HG03045 (cell line): ENCODE measurements around the gene NABP1.

Source experiments
- ATAC-seq: cut with Tn5 transposase; IDR thresholded peaks from one replicate; pipeline ENCODE4 v1.9.1; 2021; ENCODE audit warnings: mild to moderate bottlenecking, moderate library complexity; ENCODE audit not compliant: unreplicated experiment

NABP1 gene

DNA sequence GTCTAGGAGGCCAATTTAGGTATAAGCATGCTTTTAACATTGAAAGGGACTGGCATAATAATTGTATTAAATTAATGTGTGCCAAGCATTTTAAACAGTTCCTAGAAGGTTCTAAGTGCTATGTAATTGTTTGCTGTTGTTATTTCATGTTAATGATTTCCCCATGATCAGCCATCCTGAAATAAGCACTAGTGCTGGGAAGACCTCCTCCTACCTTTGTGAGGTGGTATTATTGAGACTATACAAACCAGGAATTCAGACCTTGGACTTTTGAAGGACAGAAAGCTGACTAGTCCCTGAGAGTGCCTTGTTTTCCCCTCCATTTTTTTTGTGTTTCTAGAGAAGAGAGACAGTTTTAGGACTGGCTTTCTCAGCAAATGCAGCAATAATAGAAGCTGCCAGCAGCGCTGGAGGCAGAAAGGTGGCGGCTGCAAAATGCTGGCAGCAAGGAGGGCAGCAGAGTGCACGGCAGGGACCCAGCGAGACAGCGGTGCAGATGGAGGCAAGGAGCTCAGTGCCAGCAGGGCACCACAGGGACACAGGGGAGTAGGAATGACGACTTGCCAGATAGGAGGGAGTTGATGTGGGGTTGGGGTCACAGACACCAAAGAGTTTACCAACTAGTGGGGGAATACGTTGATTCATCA lies 25.3 kb downstream of the NABP1 start:
- no peak for ATAC-seq

DNA sequence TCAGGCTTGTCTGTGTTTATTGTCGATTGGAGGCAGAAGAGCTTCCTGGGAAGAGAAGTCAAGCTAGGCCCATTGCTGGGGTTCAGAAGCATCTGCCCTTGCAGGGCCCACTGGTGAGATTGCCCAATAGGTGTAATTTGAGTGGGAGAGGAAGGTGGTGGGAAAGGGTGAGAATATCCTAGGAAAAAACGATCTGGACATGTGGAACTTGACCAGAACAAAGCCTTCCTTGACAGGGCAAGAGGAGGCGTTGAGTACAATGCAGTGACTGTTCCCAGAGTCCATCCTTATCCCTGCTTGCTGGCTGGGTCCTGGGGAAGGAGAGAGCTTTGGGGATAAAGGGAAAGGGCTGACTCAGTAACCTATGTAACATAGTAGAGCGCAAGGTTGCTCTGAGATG lies 27.1 kb downstream of the NABP1 start:
- ATAC-seq, result no peak

DNA sequence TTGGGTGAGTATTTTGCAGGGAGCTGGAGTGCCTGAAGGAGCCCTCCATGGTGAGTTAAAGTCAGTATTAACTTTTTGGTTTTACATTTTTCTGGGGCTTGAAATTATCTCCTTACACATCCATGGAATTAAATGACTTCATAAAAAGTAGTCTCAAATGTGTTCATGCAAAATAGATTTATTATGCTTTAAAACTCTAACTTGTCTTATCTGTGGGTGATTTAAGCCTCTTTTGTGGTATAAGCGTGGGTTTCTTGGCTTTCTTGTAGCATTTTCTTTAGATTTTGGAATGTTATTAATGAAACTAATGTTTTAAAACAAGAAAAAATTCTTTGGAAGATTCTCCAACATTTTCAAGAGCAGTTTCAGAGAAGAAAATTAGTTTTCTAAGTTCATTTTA lies 27.8 kb downstream of the NABP1 start:
- no peak for ATAC-seq

DNA sequence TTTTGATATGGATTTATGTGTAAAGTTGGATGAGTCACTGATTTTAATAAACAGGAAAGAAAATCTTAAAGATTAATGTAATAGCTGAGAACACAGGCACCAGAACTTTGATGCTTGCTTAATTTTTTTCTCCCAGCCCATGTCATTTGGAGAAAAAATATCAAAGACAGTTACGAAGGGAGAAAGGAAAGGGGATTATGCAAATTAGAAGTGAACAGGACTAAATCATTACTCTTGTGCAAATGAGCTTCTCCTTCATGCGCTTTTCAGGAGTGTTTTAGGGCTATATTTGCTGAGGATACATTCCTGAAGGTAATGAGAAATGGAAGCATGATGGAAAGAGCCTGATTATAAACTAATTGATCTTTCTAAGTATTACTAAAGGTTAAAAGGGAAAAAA lies 28.9 kb downstream of the NABP1 start:
- ATAC-seq, result no peak

DNA sequence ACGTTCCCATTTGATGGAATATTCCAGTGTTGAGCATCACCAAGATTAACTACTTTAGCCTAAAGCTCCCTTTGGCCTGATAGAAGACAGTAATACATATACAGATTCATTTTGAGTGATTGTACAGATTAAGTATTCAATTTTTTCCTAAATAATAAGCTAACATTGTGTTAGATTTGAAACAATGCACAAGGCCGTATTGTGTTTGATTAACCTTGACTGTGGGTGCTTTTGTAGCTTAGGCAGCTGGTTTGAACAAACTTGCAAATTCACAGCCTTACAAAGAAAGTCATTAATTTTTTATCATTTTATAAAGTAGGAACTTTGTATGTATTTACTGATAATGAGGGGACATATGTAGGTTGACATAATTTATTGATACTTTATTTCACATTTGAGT lies 29.6 kb downstream of the NABP1 start:
- ATAC-seq, result no peak

DNA sequence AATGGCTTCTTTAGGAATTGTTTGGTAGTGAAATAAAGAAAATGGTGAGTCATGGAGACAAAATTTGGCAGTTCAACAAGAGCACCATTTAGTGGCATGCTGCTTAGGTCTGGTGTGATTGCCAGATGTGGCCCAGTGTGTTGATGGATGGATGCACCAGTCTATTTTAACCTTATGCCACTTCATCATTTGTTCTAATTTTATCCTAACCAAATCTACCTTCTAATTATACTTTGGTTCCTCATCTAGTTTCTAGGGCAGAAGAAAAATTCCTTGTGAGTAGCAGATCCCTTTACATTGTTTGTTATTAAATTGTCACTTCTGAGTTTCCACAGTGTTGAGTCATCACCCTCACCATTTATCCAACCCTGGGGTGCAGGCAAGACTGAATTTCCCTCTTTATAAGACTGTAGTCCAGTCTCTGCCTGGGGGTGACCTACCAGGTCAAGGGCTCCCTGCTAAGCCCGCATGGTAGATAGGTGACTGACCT lies 32.5 kb downstream of the NABP1 start:
- no peak for ATAC-seq

DNA sequence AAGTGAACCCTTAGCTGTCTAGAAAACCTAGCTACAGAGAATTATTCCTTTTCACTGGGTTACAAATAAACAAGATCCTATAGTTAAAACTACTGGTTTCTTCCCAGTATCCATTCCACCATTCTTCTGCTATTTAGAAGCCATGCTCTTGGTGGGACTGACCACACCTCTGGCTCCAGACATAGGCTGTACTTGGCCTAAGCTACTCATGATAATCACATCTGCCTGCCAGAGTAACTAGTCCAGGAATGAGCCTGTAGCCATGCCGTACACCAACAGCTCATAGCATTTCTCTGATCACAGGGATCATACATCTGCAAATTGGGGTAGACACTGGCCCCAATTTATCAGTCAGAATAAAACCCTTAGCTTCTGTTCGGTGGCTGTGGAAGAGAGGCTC lies 33.7 kb downstream of the NABP1 start:
- ATAC-seq, result no peak

DNA sequence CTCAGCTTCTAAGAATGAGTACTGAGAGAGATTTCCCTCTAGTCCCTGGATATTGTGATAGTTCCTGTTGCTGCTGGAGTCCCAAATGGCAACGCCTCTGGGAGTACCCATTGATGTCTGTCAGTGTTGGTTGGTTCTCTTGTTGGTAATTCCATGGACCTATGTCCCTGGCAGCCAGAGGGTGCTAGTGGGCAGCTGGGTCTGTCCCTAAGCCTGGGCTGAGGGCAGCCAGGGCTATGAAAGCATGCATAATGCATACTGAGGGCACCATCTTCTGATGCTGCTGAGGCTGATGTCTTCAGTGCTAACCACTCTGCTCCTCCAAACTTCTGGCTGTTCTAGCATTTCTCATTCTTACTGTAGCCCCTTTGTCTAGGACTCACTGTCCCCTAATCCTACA lies 35.9 kb downstream of the NABP1 start:
- no peak for ATAC-seq

DNA sequence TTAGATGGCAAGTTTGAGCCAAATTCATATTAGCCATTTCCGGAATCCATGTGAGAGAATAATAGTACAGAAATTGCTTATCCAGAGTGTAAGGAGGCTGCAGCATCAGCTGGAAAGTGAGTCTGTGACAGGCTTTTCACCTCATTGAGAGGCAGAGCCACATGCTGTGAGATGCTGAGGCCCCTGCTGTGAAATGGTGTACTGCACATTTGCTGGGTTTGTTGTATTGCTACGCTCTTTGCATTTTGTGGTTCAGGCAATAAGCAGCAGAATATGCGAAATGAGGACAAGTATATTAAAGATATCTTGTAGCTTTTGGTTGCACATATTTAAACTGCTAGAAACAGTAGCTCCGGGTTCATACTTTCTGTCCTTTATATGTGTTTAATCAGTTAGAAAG lies 37.0 kb downstream of the NABP1 start:
- no peak for ATAC-seq

DNA sequence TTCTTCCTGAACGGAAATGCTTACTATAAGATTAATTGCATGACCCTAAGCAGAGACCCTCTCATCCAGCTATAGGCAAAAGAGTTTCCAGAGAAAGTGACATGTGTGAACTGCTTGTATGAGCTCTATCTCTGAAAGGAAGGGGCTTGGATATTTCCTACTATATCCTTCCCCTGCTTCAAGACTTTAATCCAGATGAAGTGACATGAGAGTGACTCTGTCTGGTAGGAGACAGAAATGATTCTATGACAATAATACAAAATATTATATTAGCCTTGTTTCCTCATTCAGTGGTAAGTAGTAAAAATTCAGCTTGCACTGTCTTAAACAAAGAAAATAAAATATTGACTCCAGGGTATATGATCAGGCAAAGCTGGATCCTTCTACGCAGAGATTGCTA lies 37.5 kb downstream of the NABP1 start:
- no peak for ATAC-seq

DNA sequence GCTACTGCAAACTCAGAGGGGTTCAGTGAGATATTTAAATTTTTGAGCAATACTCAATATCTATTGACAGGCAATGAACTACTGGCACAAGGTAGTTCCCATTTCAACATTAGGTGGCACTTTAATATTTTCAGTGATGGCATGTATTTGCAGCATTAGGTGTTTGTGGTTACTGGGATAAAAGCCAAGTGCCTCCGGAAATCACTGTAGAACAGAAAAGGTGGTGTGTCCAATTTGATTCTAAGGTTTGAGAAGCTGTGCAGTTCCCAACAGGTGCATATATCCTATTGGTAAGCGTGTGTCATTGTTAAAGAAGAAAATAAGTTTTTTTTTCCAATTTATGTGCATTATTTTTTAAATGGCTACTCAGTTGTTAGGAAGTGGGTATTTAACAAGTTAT lies 41.3 kb downstream of the NABP1 start:
- ATAC-seq, result no peak

DNA sequence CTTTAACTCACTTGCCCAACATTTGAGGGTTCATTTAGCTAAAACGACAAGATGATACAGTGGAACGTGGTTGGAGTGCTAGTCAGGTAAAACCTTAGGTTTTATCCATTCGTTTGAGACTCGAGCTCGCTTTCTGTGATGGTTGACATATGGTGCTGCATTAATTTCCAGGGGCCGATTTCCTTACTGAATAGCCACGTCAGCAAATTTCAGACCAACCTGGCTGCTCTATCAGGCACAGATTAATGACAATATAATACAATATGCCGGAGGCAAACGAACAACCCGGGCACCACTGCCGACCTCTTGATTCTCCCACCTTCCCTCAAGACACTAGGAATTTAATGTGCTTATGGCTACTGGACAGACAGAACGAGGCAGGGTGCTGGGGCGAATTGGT lies 42.0 kb downstream of the NABP1 start:
- ATAC-seq, result no peak

DNA sequence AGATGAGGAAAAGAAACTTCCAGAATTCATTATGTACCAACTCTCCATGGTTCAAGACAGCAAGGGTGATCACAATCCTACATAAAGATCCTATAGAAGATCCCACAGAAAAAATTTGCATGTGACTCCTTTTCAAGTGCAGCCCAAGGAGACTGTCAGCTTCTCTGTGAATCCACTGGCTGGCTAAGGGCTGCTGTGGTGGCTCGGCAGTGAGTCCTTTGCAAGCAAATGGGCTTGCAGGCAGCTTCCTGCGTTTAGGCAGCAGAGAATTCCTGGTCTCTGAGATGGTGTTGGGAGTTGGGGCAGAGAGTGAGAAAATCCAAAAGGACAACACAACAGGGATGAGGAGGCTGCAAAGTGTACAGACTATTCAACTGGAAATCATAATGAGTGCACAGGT lies 43.4 kb downstream of the NABP1 start:
- ATAC-seq, result no peak

DNA sequence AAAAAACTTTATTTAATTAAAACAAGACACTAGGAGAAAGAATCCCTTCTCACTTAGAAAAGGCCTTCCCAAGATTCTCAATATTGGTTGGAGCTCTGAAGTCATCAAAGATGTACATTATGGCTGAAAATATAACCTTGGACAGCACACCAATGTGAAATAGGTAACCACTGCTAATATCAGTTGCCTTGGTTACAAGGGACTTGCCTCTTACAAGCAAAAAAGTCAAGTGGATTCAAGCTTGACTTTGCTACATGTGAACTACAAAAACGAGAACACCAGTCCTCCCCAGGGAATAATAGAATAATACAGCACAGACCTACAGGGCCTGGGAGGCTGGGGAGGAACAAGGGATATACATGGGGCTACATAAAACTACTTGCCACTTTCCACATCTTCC lies 46.1 kb downstream of the NABP1 start:
- ATAC-seq, result no peak

DNA sequence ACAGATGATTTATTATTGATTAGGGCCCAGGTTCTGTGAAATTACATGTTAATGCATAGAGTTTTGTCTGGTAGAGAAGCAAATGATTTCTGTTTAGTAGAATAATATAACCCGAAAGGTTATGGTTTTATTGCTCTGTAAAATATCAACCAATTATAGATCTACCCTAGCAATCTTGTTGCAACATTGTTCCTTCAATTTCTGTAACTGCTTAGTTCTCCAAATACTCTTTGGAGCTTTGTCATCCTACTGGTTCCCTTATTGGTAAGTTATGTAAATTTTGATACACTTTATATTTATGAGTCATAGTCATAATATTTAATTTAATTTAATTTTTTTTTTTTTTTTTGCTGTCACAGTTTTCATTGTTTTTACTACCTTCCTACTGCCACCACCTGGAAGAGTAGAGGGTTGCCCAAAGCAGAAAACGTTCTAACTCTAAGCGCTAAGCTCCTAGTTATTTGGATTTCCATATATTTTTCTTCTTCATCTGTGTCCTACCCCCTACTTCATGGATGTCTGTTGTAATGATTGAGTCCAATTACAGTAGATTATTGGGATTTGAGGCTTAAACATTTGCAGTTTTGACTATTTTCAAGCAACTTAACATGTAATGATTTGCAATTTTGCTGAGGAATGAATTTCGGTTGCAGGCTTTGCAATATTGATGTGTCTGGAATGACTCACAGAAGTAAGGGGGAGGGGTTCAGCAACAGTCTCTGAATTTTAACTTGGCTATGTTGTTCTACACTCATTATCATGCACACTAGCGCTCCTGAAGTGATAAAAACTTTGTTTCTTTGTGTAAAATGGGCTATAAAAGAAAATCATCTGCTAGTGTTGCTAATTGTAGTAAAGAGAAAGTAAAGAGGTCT lies 51.1 kb downstream of the NABP1 start:
- ATAC-seq, result no peak

DNA sequence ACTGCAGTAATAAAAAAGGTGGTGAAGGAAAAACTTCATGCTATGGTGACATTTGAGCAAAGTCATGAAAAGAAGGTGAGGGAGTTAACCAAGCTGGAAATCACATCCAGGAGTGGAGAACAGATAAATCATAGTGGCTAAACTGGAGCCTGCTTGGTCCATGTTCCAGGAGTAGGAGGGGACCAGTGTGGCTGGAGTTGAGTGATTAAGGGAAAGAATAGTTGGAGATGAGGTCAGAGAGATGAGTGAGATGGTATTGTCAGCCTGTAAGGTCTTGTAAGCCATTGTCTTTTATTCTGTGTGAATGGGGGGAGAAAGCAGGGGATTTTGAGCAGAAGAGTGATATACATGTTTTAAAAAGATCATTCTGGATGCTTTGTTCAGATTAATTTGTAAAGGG lies 52.3 kb downstream of the NABP1 start:
- ATAC-seq, result no peak
